Measurements from ENCODE around the gene DNM1. TPM values are rescaled to one million over a fixed set of nuclear protein-coding genes. Genes with fewer than 3 reads are reported as not detected.

Gene DNM1
- total and polyA plus RNA-seq, 2 of the 8 experiments (the other 6 are each of a cell fraction or from before 2014, with no cell fraction given): 34.3 to 62.7 TPM

- Histone ChIP-seq H3K9ac (replicated peaks in 1 of 4; ENCODE audit: extremely low read depth in 1 of 4, low read depth in 3 of 4, low read length in 3 of 4) (no peak overlapping the region; a peak in 1 of 7 replicates), H3K18ac (ENCODE audit: extremely low read depth, low read length) (no peak overlapping the region), H2AK5ac (ENCODE audit: low read depth, low read length) (no peak overlapping the region), H3K56ac (replicated peaks; ENCODE audit: insufficient read length, low read depth, low read length) (no peak overlapping the region), H4K5ac (ENCODE audit: insufficient read length, low read depth, low read length) (no peak overlapping the region), H3K79me2 (ENCODE audit: control insufficient read depth in 1 of 2, insufficient read depth in 2 of 2, low read length in 2 of 2) (no peaks in the 10 kb centered on the region), H3K9me3 (ENCODE audit: insufficient read depth in 2 of 2, low read depth in 1 of 2, low read length in 1 of 2) (no peaks in the 10 kb centered on the region), H2BK15ac (ENCODE audit: low read length) (no peak overlapping the region), H3K14ac (ENCODE audit: insufficient read length) (no peak overlapping the region), H4K91ac (replicated peaks; ENCODE audit: insufficient read length, low read length) (no peak overlapping the region), H4K8ac (ENCODE audit: extremely low read depth, insufficient read depth, low read length) (no peak overlapping the region), H2BK120ac (replicated peaks; ENCODE audit: low read depth, low read length) (no peak overlapping the region), H3K27me3 (replicated peaks in 1 of 4; ENCODE audit: control insufficient read depth in 3 of 4, extremely low read depth in 1 of 4, insufficient read depth in 3 of 4, low read length in 3 of 4) (no peaks in the 10 kb centered on the region), H3K23me2 (ENCODE audit: low read depth, low read length) (no peaks in the 10 kb centered on the region), H3K36me3 (ENCODE audit: control insufficient read depth in 2 of 4, insufficient read depth in 4 of 4, low read length in 3 of 4) (peaks cover 2 to 8% (median 5%) of the 10 kb centered on the region in 4 experiments; a peak in 4 of 8 replicates), H3K4me3 (ENCODE audit: extremely low read depth in 1 of 4, insufficient read depth in 2 of 4, low read depth in 3 of 4, low read length in 4 of 4) (no peak overlapping the region), H3K27ac (ENCODE audit: low read depth, low read length) (no peak overlapping the region), H4K20me1 (replicated peaks in 1 of 2; ENCODE audit: control insufficient read depth in 1 of 2, insufficient read depth in 2 of 2, low read length in 2 of 2) (peaks cover 0 to 3% of the 10 kb centered on the region in 2 experiments), H2BK12ac (ENCODE audit: low read depth, low read length) (no peak overlapping the region), H3K23ac (ENCODE audit: insufficient read length) (no peak overlapping the region), H3K79me1 (ENCODE audit: low read depth, low read length) (no peaks in the 10 kb centered on the region), H2BK20ac (ENCODE audit: low read length) (no peak overlapping the region), H3K4ac (replicated peaks; ENCODE audit: insufficient read length, low read depth, low read length) (no peak overlapping the region), H3K4me2 (ENCODE audit: insufficient read depth in 1 of 2, low read depth in 2 of 2, low read length in 2 of 2) (no peak overlapping the region), H2BK5ac (ENCODE audit: low read depth, low read length) (no peak overlapping the region), H3K4me1 (replicated peaks in 1 of 4; ENCODE audit: control insufficient read depth in 3 of 4, insufficient read depth in 4 of 4, low read length in 3 of 4) (no peaks in the 10 kb centered on the region), H2AFZ (ENCODE audit: low read length) (no peak overlapping the region)
- ChIA-PET CTCF (ENCODE audit: partially characterized antibody) (no interaction called here), POLR2A (ENCODE audit: partially characterized antibody) (interaction anchor here (1.2 to 3.1 kb wide), 2 partner anchors 13 to 26 kb away, joined by 3 to 7 read pairs; no protein-coding TSS in a partner anchor)
- FAIRE-seq: no peak
- WGBS, 2 experiments (ENCODE audit: extremely low coverage in 1 of 2, insufficient coverage in 1 of 2, insufficient read length in 1 of 2, insufficient replicate concordance in 2 of 2, low coverage in 1 of 2, low lambda C conversion rate in 2 of 2, missing lambda C conversion rate in 1 of 2): 86% methylated on average over 5 of the region's 5 CpGs; no CpG with 5 or more reads in 1 of the 2 experiments
- no peak for DNase-seq (ENCODE audit: low read depth in 1 of 2, low spot score in 2 of 2)
- TF ChIP-seq HDAC6 (IDR thresholded peaks at IDR 0.05; ENCODE audit: low read depth, low read length): no peak
- no peak for TF ChIP-seq CBX5 (IDR thresholded peaks at IDR 0.05; ENCODE audit: low read depth, low read length)
- no peak for TF ChIP-seq SP1 (IDR thresholded peaks at IDR 0.05; ENCODE audit: low read depth, low read length)
- no peak for TF ChIP-seq RFX5 (IDR thresholded peaks at IDR 0.05; ENCODE audit: borderline replicate concordance, low read depth, low read length)
- TF ChIP-seq POLR2A (IDR thresholded peaks at IDR 0.05; ENCODE audit: control extremely low read depth in 1 of 2, low read depth in 2 of 2, low read length in 2 of 2): no peak
- no peak for TF ChIP-seq USF2 (IDR thresholded peaks at IDR 0.05; ENCODE audit: low read length)
- TF ChIP-seq CHD1 (IDR thresholded peaks at IDR 0.05; ENCODE audit: low read depth, low read length): no peak
- no peak for TF ChIP-seq CBX8 (IDR thresholded peaks at IDR 0.05; ENCODE audit: borderline replicate concordance, low read depth, low read length)
- TF ChIP-seq JUN (IDR thresholded peaks at IDR 0.05; ENCODE audit: low read depth, low read length): no peak
- TF ChIP-seq CHD2 (IDR thresholded peaks at IDR 0.05; ENCODE audit: low read length): no peak
- TF ChIP-seq EP300 (IDR thresholded peaks at IDR 0.05; ENCODE audit: borderline replicate concordance in 1 of 2, low read depth in 2 of 2, low read length in 2 of 2): no peak
- no peak for TF ChIP-seq SP4 (IDR thresholded peaks at IDR 0.05; ENCODE audit: low read length)
- no peak for TF ChIP-seq FOSL1 (IDR thresholded peaks at IDR 0.05; ENCODE audit: insufficient read depth, low read depth, low read length)
- TF ChIP-seq, protein P1, sequence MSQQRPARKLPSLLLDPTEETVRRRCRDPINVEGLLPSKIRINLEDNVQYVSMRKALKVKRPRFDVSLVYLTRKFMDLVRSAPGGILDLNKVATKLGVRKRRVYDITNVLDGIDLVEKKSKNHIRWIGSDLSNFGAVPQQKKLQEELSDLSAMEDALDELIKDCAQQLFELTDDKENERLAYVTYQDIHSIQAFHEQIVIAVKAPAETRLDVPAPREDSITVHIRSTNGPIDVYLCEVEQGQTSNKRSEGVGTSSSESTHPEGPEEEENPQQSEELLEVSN (IDR thresholded peaks at IDR 0.05): no peak
Measured at GRCh38 chr9:128226412-128226801, 23.2 kb downstream of the DNM1 start.
